Mesodermal cell (in vitro differentiated cells): Measurements from ENCODE around the gene KCNV2.
A peak's percentile ranks its signal among the peaks of the same experiment; 100 is the strongest.

ENCODE experiments used
- H3K27ac ChIP-seq: 2 replicates; pipeline ENCODE4 v1.7.0; 2013; ENCODE audit warnings: mild to moderate bottlenecking, low read depth, low read length, moderate library complexity; ENCODE audit not compliant: severe bottlenecking
- H3K36me3 ChIP-seq: 2 replicates; pipeline ENCODE4 v1.7.1; 2013; ENCODE audit warnings: mild to moderate bottlenecking, low read length, moderate library complexity; ENCODE audit not compliant: control insufficient read depth, insufficient read depth
- H3K4me1 ChIP-seq: one replicate; pipeline ENCODE4 v1.7.1; 2013; ENCODE audit warnings: mild to moderate bottlenecking, low read length; ENCODE audit not compliant: insufficient read depth, control insufficient read depth, poor library complexity, severe bottlenecking
- H3K4me3 ChIP-seq: 2 replicates; pipeline ENCODE4 v1.7.0; 2013; ENCODE audit warnings: low read length, control low read depth, mild to moderate bottlenecking; ENCODE audit not compliant: insufficient read depth, poor library complexity, severe bottlenecking; ENCODE audit errors: extremely low read depth
- H3K9me3 ChIP-seq: 2 replicates; pipeline ENCODE4 v1.7.1; 2013; ENCODE audit warnings: mild to moderate bottlenecking, low read length, moderate library complexity; ENCODE audit not compliant: control insufficient read depth
- WGBS, 2 experiments: methylation state at CpG; one replicate each; pipeline ENCODE4 v1.1.5; 2013; ENCODE audit warnings: missing lambda C conversion rate in 2 of 2; ENCODE audit not compliant: insufficient coverage in 2 of 2; 5-methylcytosine and 5-hydroxymethylcytosine counted together

The KCNV2 gene

GRCh38 chr9:2718698-2719033 is 1.4 kb downstream of the KCNV2 start:
- H3K4me1 ChIP-seq, result peaks cover 7% of the 10 kb centered on the region
- H3K4me3 ChIP-seq, result no peak overlapping the region
- no peak overlapping the region for H3K27ac ChIP-seq
- WGBS, 2 experiments, result 97 to 98% methylated on average over 26 to 28 of the region's 29 CpGs
- no peaks in the 10 kb centered on the region for H3K9me3 ChIP-seq
- peaks cover 16% of the 10 kb centered on the region for H3K36me3 ChIP-seq

GRCh38 chr9:2720179-2720654 is 2.9 kb downstream of the KCNV2 start:
- no CpG with 5 or more reads among the region's 1 CpG for WGBS, 2 experiments
- no peak overlapping the region for H3K4me3 ChIP-seq
- no peak overlapping the region for H3K27ac ChIP-seq
- no peaks in the 10 kb centered on the region for H3K9me3 ChIP-seq
- H3K4me1 ChIP-seq, result peaks cover 11% of the 10 kb centered on the region
- peaks cover 19% of the 10 kb centered on the region for H3K36me3 ChIP-seq

DNA sequence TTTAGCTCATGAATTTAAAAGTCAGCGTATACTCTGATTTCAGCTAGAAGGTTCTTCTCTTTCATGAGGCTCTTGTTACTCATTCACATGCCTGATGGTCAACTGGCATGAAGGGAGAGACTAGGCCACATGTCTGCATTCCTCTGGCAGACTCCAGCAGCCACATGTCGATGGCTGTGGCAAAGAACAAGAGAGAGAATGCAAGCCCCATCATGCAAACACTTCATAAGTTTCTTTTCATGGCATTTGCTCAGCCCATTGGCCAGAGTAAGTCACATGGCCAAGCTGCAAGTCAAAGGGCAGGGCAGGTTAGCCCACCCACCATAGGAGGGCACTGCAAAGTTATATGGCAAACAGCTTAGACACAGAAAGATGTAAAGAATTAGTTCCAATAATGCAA is 5.4 kb downstream of the KCNV2 start:
- Histone ChIP-seq H3K4me3 (no peak overlapping the region), H3K4me1 (peaks cover 28% of the 10 kb centered on the region), H3K27ac (no peak overlapping the region), H3K9me3 (no peaks in the 10 kb centered on the region), H3K36me3 (peaks cover 19% of the 10 kb centered on the region)
- 79 to 100% methylated on average over 1 to 2 of the region's 2 CpGs for WGBS, 2 experiments

- peaks cover 31% of the 10 kb centered on the region for H3K4me1 ChIP-seq
- WGBS, 2 experiments, result 79 to 80% methylated on average over 2 of the region's 4 CpGs
- H3K27ac ChIP-seq, result peak overlapping the region; percentile 11
Observed at GRCh38 chr9:2723376-2724065, 6.2 kb downstream of the KCNV2 start.

GRCh38 chr9:2725126-2725525 is 7.8 kb downstream of the KCNV2 start:
- 100% methylated on average over 4 of the region's 4 CpGs; no CpG with 5 or more reads in 1 of the 2 experiments for WGBS, 2 experiments
- peaks cover 33% of the 10 kb centered on the region for H3K4me1 ChIP-seq

More at GRCh38 chr9:2723376-2724065, 6.2 kb downstream of the KCNV2 start:
- peaks cover 17% of the 10 kb centered on the region for H3K36me3 ChIP-seq
- no peak overlapping the region for H3K4me3 ChIP-seq
- H3K9me3 ChIP-seq, result no peaks in the 10 kb centered on the region

GRCh38 chr9:2725898-2726649 is 8.8 kb downstream of the KCNV2 start:
- peak overlapping the region; percentile 43 for H3K27ac ChIP-seq
- 97% methylated on average over 3 of the region's 4 CpGs; no CpG with 5 or more reads in 1 of the 2 experiments for WGBS, 2 experiments
- H3K36me3 ChIP-seq, result peaks cover 5% of the 10 kb centered on the region
- no peaks in the 10 kb centered on the region for H3K9me3 ChIP-seq
- H3K4me1 ChIP-seq, result peaks cover 33% of the 10 kb centered on the region
- H3K4me3 ChIP-seq, result no peak overlapping the region

More at GRCh38 chr9:2725126-2725525, 7.8 kb downstream of the KCNV2 start:
- Histone ChIP-seq H3K9me3 (no peaks in the 10 kb centered on the region), H3K4me3 (no peak overlapping the region), H3K27ac (peak overlapping the region; percentile 59), H3K36me3 (peaks cover 8% of the 10 kb centered on the region)

DNA sequence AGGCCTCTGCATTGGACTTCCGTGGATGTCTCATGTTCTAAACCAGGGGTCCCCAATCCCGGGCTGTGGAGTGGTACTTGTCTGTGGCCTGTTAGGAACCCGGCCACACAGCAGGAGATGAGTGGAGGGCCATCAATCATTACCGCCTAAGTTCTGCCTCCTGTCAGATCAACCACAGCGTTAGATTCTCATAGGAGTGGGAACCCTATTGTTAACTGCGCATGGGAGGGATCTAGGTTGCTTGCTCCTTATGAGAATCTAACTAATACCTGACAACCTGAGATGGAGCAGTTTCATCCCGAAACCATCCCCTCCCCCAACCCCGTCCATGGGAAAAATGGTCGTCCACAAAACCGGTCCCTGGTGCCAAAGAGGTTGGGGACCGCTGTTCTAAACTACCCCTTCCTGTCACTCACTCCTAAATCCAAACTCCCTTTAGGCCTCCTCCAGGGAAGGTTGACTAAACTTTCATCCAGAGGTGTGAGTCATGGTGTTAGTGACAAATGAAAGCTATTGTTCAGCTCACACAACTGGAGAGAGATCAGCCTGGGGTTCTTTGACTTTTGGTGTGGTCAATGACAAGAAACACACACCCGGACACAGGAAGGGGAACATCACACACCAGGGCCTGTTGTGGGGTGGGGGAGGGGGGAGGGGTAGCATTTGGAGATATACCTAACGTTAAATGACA is 9.5 kb downstream of the KCNV2 start:
- WGBS, 2 experiments, result 87 to 89% methylated on average over 9 of the region's 13 CpGs
- H3K4me3 ChIP-seq, result no peak overlapping the region
- H3K27ac ChIP-seq, result no peak overlapping the region
- H3K9me3 ChIP-seq, result no peaks in the 10 kb centered on the region
- H3K36me3 ChIP-seq, result peaks cover 5% of the 10 kb centered on the region
- H3K4me1 ChIP-seq, result peaks cover 33% of the 10 kb centered on the region

- WGBS, 2 experiments, result no CpG with 5 or more reads among the region's 2 CpGs
- Histone ChIP-seq H3K9me3 (no peaks in the 10 kb centered on the region), H3K27ac (no peak overlapping the region), H3K4me3 (no peak overlapping the region), H3K4me1 (peaks cover 33% of the 10 kb centered on the region), H3K36me3 (peaks cover 11% of the 10 kb centered on the region)
Observed at GRCh38 chr9:2727374-2727773, 10.1 kb downstream of the KCNV2 start.

- peaks cover 31% of the 10 kb centered on the region for H3K4me1 ChIP-seq
- peak overlapping the region; percentile 18 for H3K27ac ChIP-seq
- WGBS, 2 experiments, result 61 to 62% methylated on average over 3 to 5 of the region's 5 CpGs
- H3K4me3 ChIP-seq, result no peak overlapping the region
- no peaks in the 10 kb centered on the region for H3K9me3 ChIP-seq
- H3K36me3 ChIP-seq, result peaks cover 14% of the 10 kb centered on the region
Observed at GRCh38 chr9:2727966-2728613, 10.8 kb downstream of the KCNV2 start.

DNA sequence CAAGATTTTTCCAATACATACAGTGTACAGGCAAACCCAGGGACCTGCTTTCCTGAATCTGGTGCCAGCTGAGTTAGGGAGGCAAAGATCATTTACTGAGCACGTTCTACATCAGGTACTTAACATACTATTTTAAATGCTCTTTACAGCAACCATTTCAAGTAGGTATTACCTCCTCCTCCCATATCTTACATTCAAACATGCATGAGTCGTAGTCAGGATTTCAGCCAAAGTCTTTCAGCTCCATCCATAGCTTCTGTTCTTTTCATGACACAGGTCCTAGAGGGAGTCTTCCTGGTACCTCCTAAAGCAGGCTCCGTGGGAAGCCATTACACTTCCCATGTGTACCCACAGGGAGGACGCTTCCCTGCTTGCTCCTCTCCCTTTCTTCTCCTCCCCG is 11.7 kb downstream of the KCNV2 start:
- H3K4me1 ChIP-seq, result peaks cover 25% of the 10 kb centered on the region
- WGBS, 2 experiments, result 92 to 95% methylated on average over 5 of the region's 5 CpGs
- no peak overlapping the region for H3K27ac ChIP-seq
- H3K4me3 ChIP-seq, result no peak overlapping the region
- no peaks in the 10 kb centered on the region for H3K9me3 ChIP-seq
- peaks cover 17% of the 10 kb centered on the region for H3K36me3 ChIP-seq
